Keratinocyte (primary cell): ENCODE measurements around the gene HSPB9. TPM values are rescaled to one million over a fixed set of nuclear protein-coding genes. Genes with fewer than 3 reads are reported as not detected.

Experiments
- DNase-seq: peaks from one replicate; pipeline ENCODE4 v3.0.0-alpha.2; 2011; ENCODE audit warnings: low read depth, missing footprints, low spot score
- FAIRE-seq: peaks from 2 replicates; lab custom pipeline; 2011; peaks lifted over from hg19 to GRCh38; lab: Jason Lieb, UNC
- H2AFZ ChIP-seq: 2 replicates; pipeline ENCODE4 v1.6.0; 2012; ENCODE audit warnings: low read length, control low read depth, inconsistent platforms; ENCODE audit not compliant: control insufficient read depth
- H3K27ac ChIP-seq: 2 replicates; pipeline ENCODE4 v1.5.1; 2011; ENCODE audit warnings: low read length; ENCODE audit not compliant: control insufficient read depth, insufficient read depth
- H3K27me3 ChIP-seq: 3 replicates; pipeline ENCODE4 v1.6.0; 2011; ENCODE audit warnings: low read length; ENCODE audit not compliant: control insufficient read depth, insufficient read depth; ENCODE audit errors: extremely low read depth
- H3K36me3 ChIP-seq, 2 experiments: 2 replicates in 1 of 2; 3 replicates in 1 of 2; pipeline ENCODE4 v1.5.1; 2011; ENCODE audit warnings: low read length in 2 of 2, mild to moderate bottlenecking in 1 of 2; ENCODE audit not compliant: control insufficient read depth in 2 of 2, insufficient read depth in 2 of 2; ENCODE audit errors: extremely low read depth in 1 of 2
- H3K4me1 ChIP-seq: 3 replicates; pipeline ENCODE4 v1.5.1; 2011; ENCODE audit warnings: low read length; ENCODE audit not compliant: control insufficient read depth, insufficient read depth; ENCODE audit errors: extremely low read depth
- H3K4me2 ChIP-seq: 3 replicates; pipeline ENCODE4 v1.6.0; 2011; ENCODE audit warnings: low read depth, low read length; ENCODE audit not compliant: control insufficient read depth, insufficient read depth; ENCODE audit errors: extremely low read depth
- H3K4me3 ChIP-seq, 3 experiments: fragments of 200-600 bp in 1 of 3; sonication (generic) in 1 of 3; 2 replicates in 2 of 3; 3 replicates in 1 of 3; pipeline ENCODE4 v1.5.1; 2011 to 2016; ENCODE audit warnings: low read length in 3 of 3, mild to moderate bottlenecking in 3 of 3, control low read depth in 2 of 3, inconsistent platforms in 1 of 3, low read depth in 1 of 3, mixed read lengths in 1 of 3, mixed run types in 1 of 3, moderate library complexity in 1 of 3; ENCODE audit not compliant: control insufficient read depth in 2 of 3, insufficient read depth in 2 of 3; ENCODE audit errors: extremely low read depth in 1 of 3
- H3K79me2 ChIP-seq: 2 replicates; pipeline ENCODE4 v1.6.0; 2012; ENCODE audit warnings: low read length; ENCODE audit not compliant: control insufficient read depth, insufficient read depth
- H3K9ac ChIP-seq: 3 replicates; pipeline ENCODE4 v1.6.0; 2011; ENCODE audit warnings: low read length; ENCODE audit not compliant: control insufficient read depth, insufficient read depth; ENCODE audit errors: extremely low read depth
- H3K9me1 ChIP-seq: 3 replicates; pipeline ENCODE4 v1.6.0; 2011; ENCODE audit warnings: low read length; ENCODE audit not compliant: control insufficient read depth, insufficient read depth; ENCODE audit errors: extremely low read depth
- H3K9me3 ChIP-seq: 2 replicates; pipeline ENCODE4 v1.5.1; 2012; ENCODE audit warnings: low read depth, low read length; ENCODE audit not compliant: control insufficient read depth
- H4K20me1 ChIP-seq: 3 replicates; pipeline ENCODE4 v1.6.0; 2011; ENCODE audit warnings: low read length; ENCODE audit not compliant: control insufficient read depth, insufficient read depth; ENCODE audit errors: extremely low read depth
- EZH2 ChIP-seq: IDR thresholded peaks from one replicate; pipeline ENCODE4 v1.6.1; 2012; ENCODE audit warnings: inconsistent platforms, mild to moderate bottlenecking, low read length, moderate library complexity
- dilution Hi-C: fragments of 300-500 bp; cut with MboI; formaldehyde crosslinking; loops from one replicate; pipeline ENCODE4 v1.7.0; 2020; ENCODE audit warnings: low sequenced_read_pairs; ENCODE audit not compliant: extremely low pct_ligation_motif_present
- polyA plus RNA-seq, 5 experiments: library from polyadenylated mRNA; depleted of rRNA in 3 of 5; stranded (reverse) in 3 of 5; stranded (forward) in 1 of 5; unstranded in 1 of 5; fragments of >200 nt; gene quantifications; 1 replicate in 1 of 5; 2 replicates in 3 of 5; 3 replicates in 1 of 5; pipeline versions ENCODE4 v1.2.1 to v1.2.3, GENCODE V29; 2011 to 2012; ENCODE audit warnings: missing spikeins in 2 of 5, low read depth in 1 of 5, low replicate concordance in 1 of 5
- TF ChIP-seq, protein P1 (sequence below), 3 experiments: IDR thresholded peaks in 1 of 3; conservative IDR thresholded peaks in 1 of 3; optimal IDR thresholded peaks in 1 of 3; 2 replicates in 2 of 3; 3 replicates in 1 of 3; pipeline versions ENCODE3 to v1.5.1; 2011; ENCODE audit warnings: low read length in 3 of 3, mild to moderate bottlenecking in 3 of 3, moderate library complexity in 2 of 3, control low read depth in 1 of 3, inconsistent platforms in 1 of 3; ENCODE audit not compliant: insufficient read depth in 2 of 3; ENCODE audit errors: extremely low read depth in 1 of 3

HSPB9 gene
- polyA plus RNA-seq, 1 donor (not counting 4 experiments of a cell fraction or from before 2014, with no cell fraction given), result not detected

DNA sequence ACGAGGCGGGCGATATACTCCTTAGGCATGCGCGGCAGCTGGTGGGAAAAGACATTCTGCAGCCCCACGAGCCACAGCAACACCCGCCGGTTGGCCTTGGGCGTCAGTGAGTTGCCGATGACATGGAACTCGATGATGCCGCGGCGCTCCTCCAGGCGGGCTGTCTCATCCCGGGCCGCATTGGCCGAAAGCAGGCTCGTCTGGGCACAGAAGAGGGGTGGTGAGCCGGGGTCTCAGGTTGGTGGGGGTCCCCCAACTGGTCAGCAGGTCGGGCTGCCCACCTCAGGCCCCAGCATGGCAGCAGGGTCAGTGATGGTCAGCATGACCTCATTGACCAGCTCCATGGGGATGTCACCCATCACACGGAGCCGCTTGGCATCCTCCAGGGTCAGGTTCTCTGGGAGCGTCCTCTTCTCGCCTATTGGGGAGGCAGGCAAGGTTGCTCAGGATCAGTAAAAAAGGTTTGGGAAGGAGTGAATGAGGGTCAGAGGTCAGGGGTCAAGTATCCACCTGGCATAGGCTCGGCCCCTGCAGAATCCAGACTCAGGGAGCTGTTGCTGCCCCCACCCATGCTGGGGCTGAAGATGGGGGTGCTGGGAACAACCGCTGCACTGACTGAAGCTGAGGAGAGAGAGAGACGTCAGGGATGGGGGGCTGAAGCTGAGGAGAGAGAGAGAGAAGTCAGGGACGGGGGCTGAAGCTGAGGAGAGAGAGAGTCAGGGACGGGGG lies 5.0 kb upstream of the HSPB9 start:
- no peaks in the 10 kb centered on the region for H3K27me3 ChIP-seq
- H4K20me1 ChIP-seq, result no peaks in the 10 kb centered on the region
- no peak overlapping the region for H3K4me2 ChIP-seq
- H3K9ac ChIP-seq, result no peak overlapping the region
- FAIRE-seq (no peak), DNase-seq (no peak)
- no peak overlapping the region for H2AFZ ChIP-seq
- peaks cover 18 to 26% of the 10 kb centered on the region in 2 experiments for H3K36me3 ChIP-seq
- H3K79me2 ChIP-seq, result peaks cover 3% of the 10 kb centered on the region
- H3K4me1 ChIP-seq, result peaks cover 29% of the 10 kb centered on the region
- no peaks in the 10 kb centered on the region for H3K9me3 ChIP-seq
- no peak overlapping the region for H3K27ac ChIP-seq
- no peak overlapping the region for H3K4me3 ChIP-seq
- no peaks in the 10 kb centered on the region for H3K9me1 ChIP-seq
- TF ChIP-seq, protein P1, sequence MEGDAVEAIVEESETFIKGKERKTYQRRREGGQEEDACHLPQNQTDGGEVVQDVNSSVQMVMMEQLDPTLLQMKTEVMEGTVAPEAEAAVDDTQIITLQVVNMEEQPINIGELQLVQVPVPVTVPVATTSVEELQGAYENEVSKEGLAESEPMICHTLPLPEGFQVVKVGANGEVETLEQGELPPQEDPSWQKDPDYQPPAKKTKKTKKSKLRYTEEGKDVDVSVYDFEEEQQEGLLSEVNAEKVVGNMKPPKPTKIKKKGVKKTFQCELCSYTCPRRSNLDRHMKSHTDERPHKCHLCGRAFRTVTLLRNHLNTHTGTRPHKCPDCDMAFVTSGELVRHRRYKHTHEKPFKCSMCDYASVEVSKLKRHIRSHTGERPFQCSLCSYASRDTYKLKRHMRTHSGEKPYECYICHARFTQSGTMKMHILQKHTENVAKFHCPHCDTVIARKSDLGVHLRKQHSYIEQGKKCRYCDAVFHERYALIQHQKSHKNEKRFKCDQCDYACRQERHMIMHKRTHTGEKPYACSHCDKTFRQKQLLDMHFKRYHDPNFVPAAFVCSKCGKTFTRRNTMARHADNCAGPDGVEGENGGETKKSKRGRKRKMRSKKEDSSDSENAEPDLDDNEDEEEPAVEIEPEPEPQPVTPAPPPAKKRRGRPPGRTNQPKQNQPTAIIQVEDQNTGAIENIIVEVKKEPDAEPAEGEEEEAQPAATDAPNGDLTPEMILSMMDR (optimal IDR thresholded peaks at IDR 0.05 in 1 of 3, IDR thresholded peaks at IDR 0.05 in 1 of 3, conservative IDR thresholded peaks at IDR 0.05 in 1 of 3; ENCODE audit: extremely low read depth in 1 of 3, insufficient read depth in 2 of 3, low read length in 3 of 3), result no peak
- no peak for TF ChIP-seq EZH2
- dilution Hi-C loops, result no loop called here

DNA sequence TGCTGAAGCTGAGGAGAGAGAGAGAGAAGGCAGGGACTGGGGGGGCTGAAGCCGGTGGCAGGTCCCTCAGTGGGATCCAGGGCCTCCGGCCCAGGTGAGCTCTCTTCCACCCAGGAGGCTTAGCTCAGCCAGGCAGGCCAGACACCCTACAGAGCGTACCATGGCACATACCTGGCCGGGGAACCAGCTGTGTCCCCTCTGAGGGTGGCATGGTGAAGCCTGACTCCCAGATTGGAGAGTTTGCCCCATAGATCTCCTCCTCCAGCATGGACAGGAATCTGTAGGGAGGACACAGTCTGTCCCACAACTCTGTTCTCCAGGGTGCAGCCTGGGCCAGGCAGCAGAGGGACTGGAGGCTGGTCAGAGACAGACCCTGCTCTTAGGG lies 4.5 kb upstream of the HSPB9 start:
- FAIRE-seq (no peak), DNase-seq (no peak)
- H3K36me3 ChIP-seq, result peaks cover 18 to 26% of the 10 kb centered on the region in 2 experiments
- no peak overlapping the region for H3K27ac ChIP-seq
- no peaks in the 10 kb centered on the region for H3K27me3 ChIP-seq
- no peak overlapping the region for H3K9ac ChIP-seq
- no peak overlapping the region for H3K4me3 ChIP-seq
- no peak overlapping the region for H2AFZ ChIP-seq
- H3K79me2 ChIP-seq, result peaks cover 3% of the 10 kb centered on the region
- no peaks in the 10 kb centered on the region for H3K9me3 ChIP-seq
- TF ChIP-seq EZH2, result no peak
- TF ChIP-seq, protein P1 (optimal IDR thresholded peaks at IDR 0.05 in 1 of 3, IDR thresholded peaks at IDR 0.05 in 1 of 3, conservative IDR thresholded peaks at IDR 0.05 in 1 of 3; ENCODE audit: extremely low read depth in 1 of 3, insufficient read depth in 2 of 3, low read length in 3 of 3), result no peak
- no peaks in the 10 kb centered on the region for H3K9me1 ChIP-seq
- no peaks in the 10 kb centered on the region for H4K20me1 ChIP-seq
- H3K4me1 ChIP-seq, result peaks cover 28% of the 10 kb centered on the region
- H3K4me2 ChIP-seq, result no peak overlapping the region
- dilution Hi-C loops, result no loop called here
